ENCODE data around the gene TAOK1.

Gene TAOK1

GRCh38 chr17:29588562-29589411 lies 198.6 kb downstream of the TAOK1 start:
- Histone ChIP-seq H3K27ac (ENCODE audit: low read depth, low read length) (no peak overlapping the region), H3K4me3 (ENCODE audit: low read depth in 1 of 2, low read length in 2 of 2) (peak overlapping the region; percentile 84 to 89), H3K9ac (ENCODE audit: low read depth in 1 of 2, low read length in 2 of 2) (peak overlapping the region; percentile 68 to 87), H3K27me3 (ENCODE audit: control insufficient read depth in 1 of 2, insufficient read depth in 2 of 2, low read length in 2 of 2) (no peaks in the 10 kb centered on the region), H3K36me3 (ENCODE audit: control insufficient read depth in 1 of 2, insufficient read depth in 2 of 2, low read length in 2 of 2) (no peaks in the 10 kb centered on the region), H3K4me1 (ENCODE audit: control insufficient read depth in 1 of 2, insufficient read depth in 2 of 2, low read length in 2 of 2) (peaks cover 53 to 60% of the 10 kb centered on the region in 2 donors), H3K9me3 (ENCODE audit: control insufficient read depth in 1 of 2, low read length in 2 of 2) (no peaks in the 10 kb centered on the region)

- no peaks in the 10 kb centered on the region for H3K9me3 ChIP-seq (ENCODE audit: control insufficient read depth in 1 of 2, low read length in 2 of 2)
Measured at GRCh38 chr17:29589524-29590410, 199.6 kb downstream of the TAOK1 start, which contains the start of gene GIT1. Gene GIT1, minus strand, starts transcription at chr17:29589648. Its CDS starts 270 bp downstream, at chr17:29589378.

GRCh38 chr17:29590411-29591145 lies 200.4 kb downstream of the TAOK1 start:
- Histone ChIP-seq H3K9ac (ENCODE audit: low read depth in 1 of 2, low read length in 2 of 2) (peak overlapping the region in 1 of 2 donors; percentile 69), H3K4me1 (ENCODE audit: control insufficient read depth in 1 of 2, insufficient read depth in 2 of 2, low read length in 2 of 2) (peaks cover 49 to 53% of the 10 kb centered on the region in 2 donors), H3K9me3 (ENCODE audit: control insufficient read depth in 1 of 2, low read length in 2 of 2) (no peaks in the 10 kb centered on the region), H3K27ac (ENCODE audit: low read depth, low read length) (no peak overlapping the region), H3K36me3 (ENCODE audit: control insufficient read depth in 1 of 2, insufficient read depth in 2 of 2, low read length in 2 of 2) (no peaks in the 10 kb centered on the region), H3K4me3 (ENCODE audit: low read depth in 1 of 2, low read length in 2 of 2) (peak overlapping the region; percentile 76), H3K27me3 (ENCODE audit: control insufficient read depth in 1 of 2, insufficient read depth in 2 of 2, low read length in 2 of 2) (no peaks in the 10 kb centered on the region)

More at GRCh38 chr17:29589524-29590410, 199.6 kb downstream of the TAOK1 start, which contains the start of gene GIT1:
- peak within 1 kb of the TSS; percentile 76 to 87 for H3K9ac ChIP-seq (ENCODE audit: low read depth in 1 of 2, low read length in 2 of 2)
- no peaks in the 10 kb centered on the region for H3K27me3 ChIP-seq (ENCODE audit: control insufficient read depth in 1 of 2, insufficient read depth in 2 of 2, low read length in 2 of 2)
- H3K27ac ChIP-seq (ENCODE audit: low read depth, low read length) = peak within 1 kb of the TSS; percentile 65
- H3K36me3 ChIP-seq (ENCODE audit: control insufficient read depth in 1 of 2, insufficient read depth in 2 of 2, low read length in 2 of 2) = no peaks in the 10 kb centered on the region
- H3K4me1 ChIP-seq (ENCODE audit: control insufficient read depth in 1 of 2, insufficient read depth in 2 of 2, low read length in 2 of 2) = peaks cover 55 to 60% of the 10 kb centered on the region in 2 donors
- peak within 1 kb of the TSS; percentile 84 to 89 for H3K4me3 ChIP-seq (ENCODE audit: low read depth in 1 of 2, low read length in 2 of 2)

GRCh38 chr17:29591146-29591736 lies 201.1 kb downstream of the TAOK1 start:
- peak overlapping the region; percentile 55 to 58 for H3K4me3 ChIP-seq (ENCODE audit: low read depth in 1 of 2, low read length in 2 of 2)
- no peaks in the 10 kb centered on the region for H3K36me3 ChIP-seq (ENCODE audit: control insufficient read depth in 1 of 2, insufficient read depth in 2 of 2, low read length in 2 of 2)
- peaks cover 49 to 51% of the 10 kb centered on the region in 2 donors for H3K4me1 ChIP-seq (ENCODE audit: control insufficient read depth in 1 of 2, insufficient read depth in 2 of 2, low read length in 2 of 2)
- H3K9me3 ChIP-seq (ENCODE audit: control insufficient read depth in 1 of 2, low read length in 2 of 2) = no peaks in the 10 kb centered on the region
- no peaks in the 10 kb centered on the region for H3K27me3 ChIP-seq (ENCODE audit: control insufficient read depth in 1 of 2, insufficient read depth in 2 of 2, low read length in 2 of 2)
- no peak overlapping the region for H3K9ac ChIP-seq (ENCODE audit: low read depth in 1 of 2, low read length in 2 of 2)
- H3K27ac ChIP-seq (ENCODE audit: low read depth, low read length) = no peak overlapping the region

- Histone ChIP-seq H3K27me3 (ENCODE audit: control insufficient read depth in 1 of 2, insufficient read depth in 2 of 2, low read length in 2 of 2) (no peaks in the 10 kb centered on the region), H3K27ac (ENCODE audit: low read depth, low read length) (no peak overlapping the region), H3K4me1 (ENCODE audit: control insufficient read depth in 1 of 2, insufficient read depth in 2 of 2, low read length in 2 of 2) (peaks cover 44 to 49% of the 10 kb centered on the region in 2 donors), H3K4me3 (ENCODE audit: low read depth in 1 of 2, low read length in 2 of 2) (peak overlapping the region; percentile 55 to 70), H3K9me3 (ENCODE audit: control insufficient read depth in 1 of 2, low read length in 2 of 2) (no peaks in the 10 kb centered on the region), H3K9ac (ENCODE audit: low read depth in 1 of 2, low read length in 2 of 2) (peak overlapping the region; percentile 32 to 46), H3K36me3 (ENCODE audit: control insufficient read depth in 1 of 2, insufficient read depth in 2 of 2, low read length in 2 of 2) (no peaks in the 10 kb centered on the region)
Measured at GRCh38 chr17:29591737-29592608, 201.8 kb downstream of the TAOK1 start.

GRCh38 chr17:29592850-29593551 lies 202.8 kb downstream of the TAOK1 start, which contains the start of gene ANKRD13B:
Gene ANKRD13B, plus strand, starts transcription at chr17:29593132. Its CDS starts 490 bp downstream, at chr17:29593622.
- H3K9me3 ChIP-seq (ENCODE audit: control insufficient read depth in 1 of 2, low read length in 2 of 2) = no peaks in the 10 kb centered on the region
- H3K36me3 ChIP-seq (ENCODE audit: control insufficient read depth in 1 of 2, insufficient read depth in 2 of 2, low read length in 2 of 2) = no peaks in the 10 kb centered on the region
- no peak within 1 kb of the TSS for H3K27ac ChIP-seq (ENCODE audit: low read depth, low read length)
- H3K9ac ChIP-seq (ENCODE audit: low read depth in 1 of 2, low read length in 2 of 2) = peak within 1 kb of the TSS; percentile 32 to 46
- no peaks in the 10 kb centered on the region for H3K27me3 ChIP-seq (ENCODE audit: control insufficient read depth in 1 of 2, insufficient read depth in 2 of 2, low read length in 2 of 2)
- peaks cover 35 to 44% of the 10 kb centered on the region in 2 donors for H3K4me1 ChIP-seq (ENCODE audit: control insufficient read depth in 1 of 2, insufficient read depth in 2 of 2, low read length in 2 of 2)
- peak within 1 kb of the TSS; percentile 61 to 70 for H3K4me3 ChIP-seq (ENCODE audit: low read depth in 1 of 2, low read length in 2 of 2)

GRCh38 chr17:29593591-29594518 lies 203.7 kb downstream of the TAOK1 start:
- no peak overlapping the region for H3K27ac ChIP-seq (ENCODE audit: low read depth, low read length)
- H3K4me3 ChIP-seq (ENCODE audit: low read depth in 1 of 2, low read length in 2 of 2) = peak overlapping the region; percentile 57 to 61
- H3K36me3 ChIP-seq (ENCODE audit: control insufficient read depth in 1 of 2, insufficient read depth in 2 of 2, low read length in 2 of 2) = no peaks in the 10 kb centered on the region
- H3K9ac ChIP-seq (ENCODE audit: low read depth in 1 of 2, low read length in 2 of 2) = no peak overlapping the region
- peaks cover 29 to 38% of the 10 kb centered on the region in 2 donors for H3K4me1 ChIP-seq (ENCODE audit: control insufficient read depth in 1 of 2, insufficient read depth in 2 of 2, low read length in 2 of 2)
- no peaks in the 10 kb centered on the region for H3K27me3 ChIP-seq (ENCODE audit: control insufficient read depth in 1 of 2, insufficient read depth in 2 of 2, low read length in 2 of 2)
- H3K9me3 ChIP-seq (ENCODE audit: control insufficient read depth in 1 of 2, low read length in 2 of 2) = no peaks in the 10 kb centered on the region

Measured in duodenal mucosa (tissue), 2 donors.